Stimulated activated CD4-positive, alpha-beta T cell treated with anti-CD3 and anti-CD28 coated beads, TNF-alpha, amount 100 ng/mL, for 4 hours (primary cell): ENCODE results near the gene GPRIN3.

Experiments
- DNase-seq, 3 experiments: peaks; one replicate each; pipeline ENCODE4 v3.0.0-alpha.2; 2020; ENCODE audit warnings: low read depth in 3 of 3

Gene GPRIN3

DNA sequence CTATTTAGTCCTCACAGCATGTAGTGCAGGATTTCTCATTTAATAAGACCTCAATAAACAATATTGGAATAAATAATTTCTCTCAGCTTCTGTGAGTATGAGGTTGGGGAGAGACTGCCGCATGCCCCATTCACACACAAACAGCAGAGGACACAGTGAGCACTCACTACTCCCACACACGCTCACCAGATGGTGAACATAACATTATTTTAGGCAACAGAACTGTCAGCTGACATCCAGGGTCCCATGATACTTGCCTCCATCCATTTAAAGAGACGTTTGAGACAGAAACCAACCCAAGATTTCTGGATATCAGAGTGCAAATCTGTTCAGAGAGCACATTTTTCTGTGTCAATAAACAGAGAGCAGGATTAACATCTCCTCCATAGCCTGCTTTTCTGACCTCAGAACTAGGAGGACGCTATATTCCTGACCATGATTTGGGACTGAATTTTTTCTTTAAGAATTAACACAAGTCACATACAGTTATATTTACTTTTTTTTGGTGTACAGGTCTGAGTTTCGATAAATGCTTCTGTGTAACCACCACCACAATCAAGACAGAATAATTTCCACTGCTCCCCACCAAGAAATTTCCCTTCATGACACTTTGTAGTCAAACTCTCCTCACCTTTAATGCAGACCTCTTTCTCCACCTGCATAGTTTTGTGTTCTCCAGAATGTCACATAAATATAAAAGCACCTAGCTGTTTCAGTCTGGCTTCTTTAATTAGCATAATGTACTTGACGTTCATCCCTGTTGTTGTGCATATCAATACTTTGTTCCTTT lies 16.7 kb downstream of the GPRIN3 start:
- no peak for DNase-seq

DNA sequence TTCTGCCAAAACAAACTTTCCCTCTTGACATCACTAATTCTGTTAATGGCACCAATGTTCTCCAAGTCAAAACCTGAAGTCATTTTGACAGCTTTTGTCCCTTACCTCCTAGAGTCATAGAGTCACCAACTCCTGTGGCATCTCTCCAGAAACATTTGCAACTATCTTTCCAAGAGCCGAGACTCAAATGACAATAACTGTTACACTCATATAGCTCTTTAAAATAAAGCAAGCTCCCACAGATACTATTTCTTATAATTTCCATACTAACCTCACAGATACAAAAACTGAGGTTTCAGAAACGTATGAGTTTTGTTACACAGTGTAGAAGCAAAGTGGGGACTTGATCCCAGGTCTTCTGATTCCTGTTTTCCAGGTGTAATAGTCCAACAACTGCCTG lies 18.3 kb downstream of the GPRIN3 start:
- DNase-seq: no peak

DNA sequence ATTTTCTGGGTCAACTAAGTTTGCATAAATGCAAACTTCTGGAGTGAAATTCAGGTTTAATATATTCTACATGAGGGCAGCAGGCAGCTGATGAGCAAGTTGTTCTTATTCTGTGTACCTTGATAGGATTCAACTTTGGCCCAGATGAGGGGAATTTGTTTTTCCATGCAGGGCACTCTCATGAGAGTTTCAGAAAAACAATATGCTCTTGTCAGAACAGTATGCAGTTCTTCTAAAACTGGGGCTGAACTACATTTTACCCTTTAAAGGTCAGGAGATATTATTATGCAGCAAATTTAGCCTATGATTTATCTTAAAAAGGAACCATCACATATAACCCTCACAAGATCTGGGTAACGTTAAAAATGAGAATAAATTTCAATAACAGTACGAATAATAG lies 19.2 kb downstream of the GPRIN3 start:
- no peak for DNase-seq

- no peak for DNase-seq
Observed at GRCh38 chr4:89287945-89288344, 19.7 kb downstream of the GPRIN3 start.

DNA sequence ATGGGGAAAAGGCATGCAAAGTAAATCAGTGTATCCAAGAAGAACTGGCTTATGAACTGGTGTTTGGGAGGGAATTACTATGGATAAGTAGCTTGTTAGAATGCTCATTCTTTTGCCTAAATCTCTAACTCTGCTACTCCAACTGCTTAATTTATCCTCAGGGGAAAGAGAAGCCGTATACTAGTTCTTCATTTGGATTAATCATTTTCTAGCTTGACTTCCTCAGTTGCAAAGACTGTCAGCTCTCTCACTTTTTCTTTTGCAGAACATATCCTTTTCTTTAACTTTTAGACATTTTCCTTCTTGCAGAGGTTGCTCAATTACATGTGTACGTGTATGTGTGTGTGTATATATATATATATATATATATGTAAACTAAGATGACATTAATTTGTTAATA lies 21.9 kb downstream of the GPRIN3 start:
- DNase-seq: no peak

DNA sequence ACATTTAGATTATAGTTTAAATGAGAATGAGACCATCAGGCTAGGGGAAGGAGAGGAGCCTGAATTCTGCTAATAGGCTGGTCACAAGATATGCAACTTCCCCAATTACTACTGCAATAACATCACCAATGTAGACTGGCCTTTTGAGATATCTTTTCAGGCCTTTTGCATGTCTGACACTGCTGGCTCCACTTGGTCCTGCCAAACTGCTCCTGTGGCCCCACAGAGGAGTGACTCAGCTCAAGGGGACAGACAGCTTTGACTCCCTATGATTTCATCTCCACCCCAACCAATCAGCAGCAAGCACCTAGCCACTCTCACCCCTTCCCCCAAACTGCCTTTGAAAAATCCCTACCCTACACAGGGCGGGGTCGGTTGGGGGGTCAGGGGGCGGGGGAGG lies 22.8 kb downstream of the GPRIN3 start:
- no peak for DNase-seq

- no peak for DNase-seq
Observed at GRCh38 chr4:89284020-89284424, 23.6 kb downstream of the GPRIN3 start.

DNA sequence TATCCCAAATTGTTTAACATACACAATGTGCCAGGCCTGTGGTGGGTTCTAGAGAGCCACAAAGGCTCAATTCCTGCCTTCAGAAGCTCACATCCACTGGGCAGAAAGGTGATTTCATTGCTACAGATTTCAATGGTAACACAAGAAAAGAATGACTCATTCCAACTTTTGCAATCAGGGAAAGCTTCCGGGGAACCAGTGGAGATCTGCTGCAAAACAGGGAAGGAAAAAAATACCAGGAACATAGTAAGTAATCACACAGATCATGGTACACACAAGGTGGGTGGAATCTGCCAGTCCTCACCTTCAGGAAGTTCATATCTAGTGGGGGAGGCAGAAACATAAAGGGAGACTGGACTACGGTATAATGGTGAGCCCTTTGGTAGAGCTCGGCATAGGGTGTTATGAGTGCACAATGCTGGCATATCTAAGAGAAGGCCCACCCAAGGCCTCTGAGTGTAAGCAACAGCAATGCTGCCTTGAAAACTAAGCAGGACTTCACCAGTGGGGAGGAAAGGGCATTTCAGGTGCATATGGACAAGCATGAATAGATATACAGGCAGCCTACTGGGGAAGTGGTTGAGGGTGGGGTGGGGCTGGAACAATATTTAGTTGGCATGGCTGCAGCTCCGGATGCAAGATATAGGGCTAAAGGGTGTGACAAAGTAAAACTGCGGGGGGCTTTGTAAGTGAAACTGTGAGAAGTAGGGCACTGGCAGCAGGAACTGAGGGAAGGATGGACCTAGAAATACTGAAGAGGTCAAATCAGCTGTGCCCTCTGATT lies 24.2 kb downstream of the GPRIN3 start:
- no peak for DNase-seq

DNA sequence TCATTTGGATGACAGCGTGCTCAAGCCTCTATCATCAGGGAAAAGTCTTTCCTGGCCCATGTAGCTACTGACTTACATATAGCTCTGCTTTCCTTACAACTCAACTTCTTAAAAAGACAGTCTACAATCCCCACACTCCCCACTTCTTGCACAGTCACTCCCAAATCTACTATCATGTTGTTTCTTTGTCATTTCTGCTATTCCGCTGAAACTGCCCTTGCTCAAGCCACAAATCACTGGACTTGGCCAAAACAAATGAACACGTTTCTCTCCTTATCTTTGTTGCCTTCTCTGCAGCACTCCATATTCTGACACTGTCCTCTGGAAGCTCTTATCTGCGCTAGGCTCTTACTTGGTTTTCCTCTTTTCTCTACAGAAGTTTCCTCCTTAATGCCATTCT lies 28.2 kb downstream of the GPRIN3 start:
- DNase-seq: no peak

DNA sequence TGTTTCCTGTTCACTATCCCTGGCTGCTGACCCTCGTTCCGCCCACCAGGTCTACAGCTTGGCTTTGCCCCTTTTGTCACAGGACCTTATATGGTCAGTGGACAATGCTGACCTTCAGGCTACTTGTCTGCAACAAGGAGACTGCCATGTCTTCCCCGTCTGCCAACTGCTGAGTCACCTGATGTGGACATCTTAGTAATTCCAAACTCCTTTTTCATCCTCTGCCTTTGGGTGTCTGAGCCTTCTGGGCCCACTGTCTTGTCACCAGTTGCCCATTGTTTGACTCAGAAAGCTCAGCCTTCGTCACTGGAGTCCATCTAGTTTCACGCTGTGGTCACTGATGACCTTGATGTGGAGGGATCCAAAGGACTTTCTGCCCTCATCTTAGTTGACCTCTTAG lies 30.2 kb downstream of the GPRIN3 start:
- no peak for DNase-seq

- DNase-seq: no peak
Observed at GRCh38 chr4:89276296-89276695, 31.3 kb downstream of the GPRIN3 start.

DNA sequence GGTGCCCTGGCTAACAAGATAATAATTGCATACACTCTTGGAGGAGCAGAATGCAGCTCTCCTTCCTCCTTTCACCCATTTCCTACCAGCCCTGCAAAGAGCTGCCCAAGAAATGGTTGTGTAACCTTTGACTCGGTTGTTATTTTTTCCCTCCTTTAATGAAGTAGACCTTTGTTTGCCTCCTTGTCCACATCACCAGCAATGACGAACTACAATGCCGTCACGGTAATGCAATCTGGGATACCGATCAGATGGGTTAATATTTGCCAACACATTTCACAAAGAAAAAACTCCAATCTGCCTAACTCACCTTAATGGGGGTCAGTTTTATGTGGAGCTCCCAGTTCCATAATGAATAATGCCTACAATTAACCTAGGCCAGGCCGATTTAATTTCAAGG lies 32.0 kb downstream of the GPRIN3 start:
- no peak for DNase-seq

GRCh38 chr4:89273741-89274141 lies 33.9 kb downstream of the GPRIN3 start:
- DNase-seq: no peak

DNA sequence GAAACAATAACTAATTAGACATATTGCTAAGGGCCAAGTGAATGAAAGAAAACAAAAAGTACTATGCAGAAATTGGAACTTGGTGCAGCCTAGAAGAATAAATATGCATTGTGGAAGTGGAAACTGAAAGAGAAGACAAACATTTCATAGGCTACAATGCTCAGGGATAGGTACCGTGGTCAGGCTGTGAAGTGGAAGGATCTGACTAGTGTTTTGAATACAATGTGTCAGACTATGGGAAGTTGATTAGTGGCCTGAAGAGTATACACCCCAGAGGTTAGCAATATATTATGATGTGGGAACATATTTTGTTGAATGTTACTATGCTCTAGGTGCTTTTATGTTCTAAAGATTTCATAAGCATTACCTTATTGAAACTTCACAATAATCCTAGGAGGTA lies 36.8 kb downstream of the GPRIN3 start:
- no peak for DNase-seq

GRCh38 chr4:89269121-89269666 lies 38.4 kb downstream of the GPRIN3 start:
- DNase-seq: no peak

- DNase-seq: no peak
Observed at GRCh38 chr4:89268679-89269078, 38.9 kb downstream of the GPRIN3 start.

GRCh38 chr4:89267846-89268245 lies 39.8 kb downstream of the GPRIN3 start:
- DNase-seq: no peak

GRCh38 chr4:89267392-89267791 lies 40.2 kb downstream of the GPRIN3 start:
- no peak for DNase-seq

DNA sequence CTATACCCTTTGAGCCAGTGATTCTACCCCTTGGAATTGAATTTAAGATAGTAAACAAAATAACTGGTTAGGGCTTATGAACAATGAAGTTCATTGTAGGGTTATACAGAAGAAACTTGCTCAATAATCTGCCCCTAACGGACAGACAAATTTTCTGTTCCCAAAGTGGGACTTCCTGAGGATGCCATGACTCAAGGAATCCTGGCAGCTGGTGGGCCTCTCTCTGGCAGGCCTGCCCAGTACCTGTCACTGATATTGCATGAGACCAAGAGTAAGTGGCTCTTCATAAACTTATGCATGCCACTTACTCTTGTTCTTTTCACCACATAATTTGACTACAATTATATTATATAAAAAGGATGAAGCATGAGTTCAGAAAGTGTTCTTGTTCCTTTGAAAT lies 41.5 kb downstream of the GPRIN3 start:
- DNase-seq: no peak

- no peak for DNase-seq
Observed at GRCh38 chr4:89263265-89263664, 44.3 kb downstream of the GPRIN3 start.

GRCh38 chr4:89259301-89260028 lies 48.1 kb downstream of the GPRIN3 start:
- DNase-seq: no peak

DNA sequence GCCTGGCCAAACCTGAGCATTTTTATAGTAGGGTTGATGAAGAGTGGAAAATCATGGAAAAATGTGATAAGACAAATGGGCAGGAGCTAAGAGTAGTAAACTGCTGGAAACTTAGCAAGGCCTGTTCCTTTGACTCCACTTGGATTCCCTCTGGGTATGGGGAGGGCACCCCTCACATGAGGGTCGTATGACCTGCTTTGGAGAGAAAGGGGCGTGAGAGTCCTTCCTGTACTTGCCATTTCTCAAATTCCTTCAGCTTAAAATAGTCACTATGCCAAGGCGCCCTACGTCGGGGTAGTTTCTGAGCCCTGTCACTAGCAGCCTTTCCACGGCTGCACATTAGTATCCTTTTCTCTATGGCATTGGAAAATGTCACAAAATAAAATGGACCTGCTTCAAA lies 49.1 kb downstream of the GPRIN3 start:
- DNase-seq: no peak
